T-helper 17 cell (primary cell): ENCODE measurements around the gene USP22. TPM values are rescaled to one million over a fixed set of nuclear protein-coding genes. Genes with fewer than 3 reads are reported as not detected.
"Not testable (repeated sequence)": the region's sequence is repeated elsewhere in the genome, so short reads cannot be mapped to it uniquely, and the experiment has no call there.

Source experiments
- ATAC-seq: fragments of 150-1000 bp; cut with Tn5 transposase; 2 replicates; pipeline ENCODE4 v1.10.0; 2021; ENCODE audit warnings: mild to moderate bottlenecking, moderate library complexity
- DNase-seq, 3 donors: peaks; one replicate each; pipeline versions ENCODE4 v3.0.0 to v3.0.0-alpha.2; 2020 to 2021
- H3K9me3 ChIP-seq: one replicate; pipeline ENCODE4 v1.7.0; 2013; ENCODE audit warnings: low read length, mild to moderate bottlenecking; ENCODE audit not compliant: control insufficient read depth, poor library complexity, severe bottlenecking
- H3K27ac Mint-ChIP-seq: one replicate; pipeline ENCODE4 v1.8.0; 2022; ENCODE audit warnings: mild to moderate bottlenecking, moderate library complexity, mixed read lengths
- H3K27me3 Mint-ChIP-seq: one replicate; pipeline ENCODE4 v1.8.0; 2022; ENCODE audit warnings: mixed read lengths
- H3K36me3 Mint-ChIP-seq: one replicate; pipeline ENCODE4 v1.8.0; 2022; ENCODE audit warnings: low read depth, mixed read lengths
- H3K4me1 Mint-ChIP-seq: one replicate; pipeline ENCODE4 v1.8.0; 2022; ENCODE audit warnings: mild to moderate bottlenecking, mixed read lengths
- H3K4me3 Mint-ChIP-seq: one replicate; pipeline ENCODE4 v1.8.0; 2022; ENCODE audit warnings: mild to moderate bottlenecking, moderate library complexity, mixed read lengths
- total RNA-seq, 4 donors: library from RNA in 2 of 4; stranded (reverse) in 2 of 4; gene quantifications; one replicate each; pipeline ENCODE4 v1.2.3 and lab custom pipeline; 2022 to 2026

USP22 gene
- total RNA-seq, 2 donors from 2014 or later = 158 to 177 TPM

DNA sequence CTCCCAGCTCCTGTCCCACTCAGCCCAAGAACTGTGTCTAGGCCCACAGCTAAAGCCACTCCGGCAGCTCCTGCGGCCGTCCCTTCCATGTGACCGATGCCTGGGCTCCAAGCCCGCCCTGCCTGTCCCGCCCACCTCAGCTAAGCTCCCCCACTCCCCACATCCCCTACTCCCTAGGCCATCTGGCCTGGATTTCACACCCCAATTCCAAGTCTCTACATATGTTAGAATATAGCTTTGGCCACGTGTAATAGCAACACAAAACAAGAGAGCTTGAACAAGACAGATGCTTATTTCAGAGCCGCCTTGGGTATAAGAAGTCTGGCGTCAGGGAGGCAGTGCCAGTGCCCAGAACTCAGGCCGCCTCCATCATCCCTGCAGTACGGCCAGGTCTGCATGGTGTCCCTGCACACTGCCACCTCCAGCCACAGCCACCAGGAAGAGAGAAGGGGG, 30.0 kb upstream of the USP22 start:
- no peaks in the 10 kb centered on the region for H3K9me3 ChIP-seq
- Mint-ChIP-seq H3K4me3 (no peak overlapping the region), H3K27me3 (peaks cover 13% of the 10 kb centered on the region), H3K36me3 (peaks cover 2% of the 10 kb centered on the region), H3K4me1 (no peaks in the 10 kb centered on the region), H3K27ac (no peak overlapping the region)
- ATAC-seq (no peak), DNase-seq (no peak)

- Mint-ChIP-seq H3K27ac (no peak overlapping the region), H3K36me3 (no peaks in the 10 kb centered on the region), H3K4me1 (peaks cover 6% of the 10 kb centered on the region), H3K27me3 (peaks cover 10% of the 10 kb centered on the region), H3K4me3 (no peak overlapping the region)
- no peak for ATAC-seq
- DNase-seq = no peak
- no peaks in the 10 kb centered on the region for H3K9me3 ChIP-seq
These were observed 23.6 kb upstream of the USP22 start for GRCh38 chr17:21066394-21066793.

DNA sequence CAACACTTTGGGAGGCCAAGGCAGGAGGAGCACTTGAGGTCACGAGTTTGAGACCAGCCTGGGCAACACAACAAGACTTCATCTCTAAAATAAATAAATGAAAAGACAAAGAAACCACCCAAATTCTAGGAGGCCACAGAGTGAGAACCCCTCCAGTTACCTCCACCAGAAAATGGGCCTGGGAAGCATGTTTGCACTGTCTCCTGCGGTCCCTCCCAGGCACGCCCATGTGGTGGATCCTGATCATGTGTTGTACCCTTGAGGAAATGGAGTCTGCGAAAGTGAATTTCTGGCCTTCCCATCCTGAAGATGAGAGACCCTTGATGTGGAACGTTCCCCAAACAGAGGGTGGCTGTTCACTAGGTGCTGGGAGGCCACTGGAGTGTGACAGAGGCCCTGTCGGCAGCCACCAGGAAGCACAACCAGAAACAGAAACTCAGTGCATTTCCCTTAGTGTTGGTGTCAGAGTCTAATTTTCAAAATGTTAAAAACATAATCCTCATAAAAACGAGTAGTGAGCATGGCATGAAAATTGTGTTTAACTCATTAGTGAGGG, 19.2 kb upstream of the USP22 start:
- Mint-ChIP-seq H3K27me3 (peaks cover 21% of the 10 kb centered on the region), H3K36me3 (no peaks in the 10 kb centered on the region), H3K4me1 (peaks cover 4% of the 10 kb centered on the region), H3K27ac (peak overlapping the region; percentile 21), H3K4me3 (no peak overlapping the region)
- no peaks in the 10 kb centered on the region for H3K9me3 ChIP-seq
- no peak for DNase-seq
- no peak for ATAC-seq

GRCh38 chr17:21061158-21061835, 18.5 kb upstream of the USP22 start:
- peaks cover 24% of the 10 kb centered on the region for H3K27me3 Mint-ChIP-seq
- no peak overlapping the region for H3K27ac Mint-ChIP-seq
- peaks cover 4% of the 10 kb centered on the region for H3K4me1 Mint-ChIP-seq
- ATAC-seq (no peak), DNase-seq (no peak)
- no peaks in the 10 kb centered on the region for H3K9me3 ChIP-seq
- H3K36me3 Mint-ChIP-seq = no peaks in the 10 kb centered on the region
- H3K4me3 Mint-ChIP-seq = no peak overlapping the region

DNA sequence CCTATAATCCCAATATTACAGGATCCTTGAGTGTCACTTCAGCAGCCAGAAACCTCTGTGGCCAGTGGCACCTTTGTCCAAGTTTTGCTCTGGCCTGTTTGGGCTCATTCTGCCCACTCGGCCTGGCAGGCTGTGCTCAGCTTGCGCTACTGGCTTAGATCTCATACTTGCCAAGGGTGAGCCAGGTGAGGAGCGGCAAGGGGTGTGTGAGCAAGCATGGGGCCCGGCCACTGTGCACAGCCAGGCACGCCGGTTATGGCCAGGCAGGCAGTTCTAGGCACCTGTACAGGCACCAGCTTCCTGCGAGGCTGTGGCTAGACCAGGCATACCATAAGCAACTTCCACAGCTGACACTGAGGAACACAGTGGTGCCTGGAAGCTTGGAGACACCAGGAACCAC, 16.9 kb upstream of the USP22 start:
- Mint-ChIP-seq H3K27me3 (peaks cover 29% of the 10 kb centered on the region), H3K4me3 (no peak overlapping the region), H3K27ac (no peak overlapping the region), H3K4me1 (peaks cover 4% of the 10 kb centered on the region), H3K36me3 (no peaks in the 10 kb centered on the region)
- ATAC-seq (no peak), DNase-seq (no peak)
- no peaks in the 10 kb centered on the region for H3K9me3 ChIP-seq

GRCh38 chr17:21058098-21058893, 15.5 kb upstream of the USP22 start:
- no peak for ATAC-seq
- DNase-seq = no peak

DNA sequence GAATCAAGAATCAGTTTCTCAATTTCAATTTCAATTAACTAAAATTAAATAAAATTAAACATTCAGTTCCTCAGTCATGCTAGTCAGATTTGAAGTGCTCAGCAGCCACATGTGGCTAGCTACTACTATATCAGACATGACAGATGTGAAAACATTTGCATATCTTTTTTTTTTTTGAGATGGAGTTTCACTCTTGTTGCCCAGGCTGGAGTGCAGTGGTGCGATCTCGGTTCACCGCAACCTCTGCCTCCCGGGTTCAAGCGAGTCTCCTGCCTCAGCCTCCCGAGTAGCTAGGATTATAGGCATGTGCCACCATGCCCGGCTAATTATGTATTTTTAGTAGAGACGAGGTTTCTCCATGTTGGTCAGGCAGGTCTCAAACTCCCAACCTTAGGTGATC, 10.2 kb upstream of the USP22 start:
- not testable (repeated sequence) for H3K27ac Mint-ChIP-seq, ATAC-seq, H3K4me3 Mint-ChIP-seq, DNase-seq, H3K9me3 ChIP-seq, H3K4me1 Mint-ChIP-seq, H3K36me3 Mint-ChIP-seq
- peaks cover 45% of the 10 kb centered on the region for H3K27me3 Mint-ChIP-seq

More at GRCh38 chr17:21058098-21058893, 15.5 kb upstream of the USP22 start:
- no peak overlapping the region for H3K27ac Mint-ChIP-seq
- H3K4me3 Mint-ChIP-seq = no peak overlapping the region
- peaks cover 31% of the 10 kb centered on the region for H3K27me3 Mint-ChIP-seq
- peaks cover 4% of the 10 kb centered on the region for H3K4me1 Mint-ChIP-seq
- no peaks in the 10 kb centered on the region for H3K36me3 Mint-ChIP-seq
- no peaks in the 10 kb centered on the region for H3K9me3 ChIP-seq

DNA sequence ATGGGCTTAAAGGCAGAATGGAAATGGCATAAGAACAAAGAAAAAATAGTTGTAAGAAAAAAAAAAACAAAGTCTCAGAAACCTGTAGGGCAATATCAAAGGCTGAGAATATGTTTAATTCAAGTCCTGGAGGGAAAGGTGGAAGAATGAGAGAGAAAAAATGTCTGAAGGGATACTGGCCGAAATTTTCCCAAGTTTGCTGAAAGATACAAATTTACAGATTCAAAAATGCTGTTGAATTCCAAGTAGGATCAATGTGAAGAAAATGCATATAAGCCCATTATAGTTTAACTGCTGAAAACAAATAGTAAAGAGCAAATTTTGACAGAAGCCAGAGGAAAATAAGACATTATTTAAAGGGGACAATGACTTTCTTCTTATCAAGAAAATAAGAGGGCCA, 6.6 kb upstream of the USP22 start:
- no peaks in the 10 kb centered on the region for H3K9me3 ChIP-seq
- H3K36me3 Mint-ChIP-seq = no peaks in the 10 kb centered on the region
- H3K27ac Mint-ChIP-seq = no peak overlapping the region
- ATAC-seq (no peak), DNase-seq (no peak)
- no peak overlapping the region for H3K4me3 Mint-ChIP-seq
- peaks cover 31% of the 10 kb centered on the region for H3K27me3 Mint-ChIP-seq
- peaks cover 4% of the 10 kb centered on the region for H3K4me1 Mint-ChIP-seq

- ATAC-seq (no peak), DNase-seq (no peak)
- Mint-ChIP-seq H3K4me1 (peaks cover 11% of the 10 kb centered on the region), H3K27me3 (peaks cover 13% of the 10 kb centered on the region), H3K27ac (no peak overlapping the region), H3K36me3 (no peaks in the 10 kb centered on the region), H3K4me3 (no peak overlapping the region)
- no peaks in the 10 kb centered on the region for H3K9me3 ChIP-seq
These were observed 3.4 kb upstream of the USP22 start for GRCh38 chr17:21046216-21046615.

DNA sequence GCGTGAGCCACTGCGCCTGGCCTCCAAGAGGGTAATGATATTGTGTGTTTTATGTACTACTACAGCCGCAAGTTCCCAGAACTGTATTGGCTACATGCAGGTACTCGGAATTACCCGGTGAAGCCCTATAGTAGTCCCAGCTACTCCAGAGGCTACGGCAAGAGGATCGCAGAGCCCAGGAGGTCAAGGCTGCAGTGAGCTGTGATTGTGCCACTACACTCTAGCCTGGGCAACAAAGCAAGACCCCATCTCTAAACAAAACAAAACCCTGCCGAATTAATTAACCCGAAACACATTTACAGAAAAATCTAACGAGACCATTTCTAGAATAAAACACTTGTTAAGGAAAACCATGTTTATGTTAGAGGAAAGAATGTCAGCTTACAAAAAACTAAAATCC, 2.2 kb upstream of the USP22 start:
- ATAC-seq = no peak

DNA sequence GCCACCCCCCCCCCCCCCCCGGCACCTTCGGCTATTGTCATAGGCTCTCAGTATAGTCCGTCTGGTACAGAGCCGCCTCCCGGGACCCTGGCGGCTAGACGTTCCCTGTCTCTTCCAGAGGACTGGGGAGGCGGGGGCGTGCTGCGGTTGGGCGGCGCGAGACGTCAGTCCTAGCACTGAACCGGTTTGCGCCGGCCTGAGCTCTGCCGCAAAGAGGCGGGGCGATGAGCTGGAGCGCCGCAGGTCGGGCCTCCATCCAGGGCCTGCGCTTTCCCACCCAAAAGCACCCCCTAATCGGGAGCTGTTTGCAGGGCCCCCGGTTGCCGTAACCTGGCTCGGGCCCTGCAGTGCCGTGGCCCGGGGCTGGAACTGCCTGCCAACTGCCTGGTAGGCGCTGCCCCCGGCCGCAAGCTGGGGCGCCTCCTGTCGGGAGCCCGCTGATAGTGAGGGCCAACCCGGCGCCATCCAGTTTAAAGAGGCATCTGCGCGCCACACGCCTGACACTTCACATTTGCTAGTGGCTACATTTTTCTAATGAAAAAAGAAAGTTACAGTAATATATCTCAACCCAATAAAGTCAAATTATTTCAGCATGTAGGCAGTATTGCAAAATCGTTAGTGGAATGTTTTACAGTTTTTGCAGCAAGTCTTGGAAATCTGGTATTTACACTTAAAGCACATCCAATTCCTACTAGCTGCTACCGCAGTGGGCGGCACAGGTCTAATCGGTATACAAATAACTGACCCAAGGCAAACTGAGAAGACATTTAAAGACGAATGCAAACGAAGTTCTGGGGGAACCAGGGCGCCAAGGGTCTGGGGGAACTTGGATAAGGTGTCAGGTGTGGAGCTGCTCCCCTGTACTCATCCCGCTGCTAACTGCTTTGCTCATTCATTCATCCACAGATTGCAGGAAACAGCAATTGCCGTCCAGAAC, 753 bp upstream of the USP22 start:
- peaks cover 15% of the 10 kb centered on the region for H3K4me1 Mint-ChIP-seq

More for the DNA sequence above, 2.2 kb upstream of the USP22 start:
- H3K27ac Mint-ChIP-seq = peak overlapping the region; percentile 86
- peaks cover 11% of the 10 kb centered on the region for H3K27me3 Mint-ChIP-seq
- no peak overlapping the region for H3K4me3 Mint-ChIP-seq
- H3K4me1 Mint-ChIP-seq = peaks cover 18% of the 10 kb centered on the region
- no peaks in the 10 kb centered on the region for H3K9me3 ChIP-seq
- H3K36me3 Mint-ChIP-seq = no peaks in the 10 kb centered on the region
- no peak for DNase-seq

GRCh38 chr17:21041741-21042457, 912 bp downstream of the USP22 start:
- DNase-seq (peak; percentile 31 to 60 (median 54)), ATAC-seq (no peak)
- Mint-ChIP-seq H3K27me3 (no peaks in the 10 kb centered on the region), H3K4me1 (peaks cover 23% of the 10 kb centered on the region), H3K36me3 (no peaks in the 10 kb centered on the region), H3K4me3 (peak overlapping the region; percentile 97), H3K27ac (peak overlapping the region; percentile 87)
- H3K9me3 ChIP-seq = no peaks in the 10 kb centered on the region

More for the DNA sequence above, 753 bp upstream of the USP22 start:
- peak; percentile 85 for ATAC-seq
- H3K27ac Mint-ChIP-seq = peak overlapping the region; percentile 86
- peak in 2 of 3 donors; percentile 89 to 95 for DNase-seq
- H3K4me3 Mint-ChIP-seq = peak overlapping the region; percentile 97
- no peaks in the 10 kb centered on the region for H3K36me3 Mint-ChIP-seq
- no peaks in the 10 kb centered on the region for H3K9me3 ChIP-seq
- H3K27me3 Mint-ChIP-seq = peaks cover under 1% of the 10 kb centered on the region
